ENCODE data around the gene EVC2.
"Not testable (repeated sequence)": the region's sequence is repeated elsewhere in the genome, so short reads cannot be mapped to it uniquely, and the experiment has no call there.

Gene EVC2

DNA sequence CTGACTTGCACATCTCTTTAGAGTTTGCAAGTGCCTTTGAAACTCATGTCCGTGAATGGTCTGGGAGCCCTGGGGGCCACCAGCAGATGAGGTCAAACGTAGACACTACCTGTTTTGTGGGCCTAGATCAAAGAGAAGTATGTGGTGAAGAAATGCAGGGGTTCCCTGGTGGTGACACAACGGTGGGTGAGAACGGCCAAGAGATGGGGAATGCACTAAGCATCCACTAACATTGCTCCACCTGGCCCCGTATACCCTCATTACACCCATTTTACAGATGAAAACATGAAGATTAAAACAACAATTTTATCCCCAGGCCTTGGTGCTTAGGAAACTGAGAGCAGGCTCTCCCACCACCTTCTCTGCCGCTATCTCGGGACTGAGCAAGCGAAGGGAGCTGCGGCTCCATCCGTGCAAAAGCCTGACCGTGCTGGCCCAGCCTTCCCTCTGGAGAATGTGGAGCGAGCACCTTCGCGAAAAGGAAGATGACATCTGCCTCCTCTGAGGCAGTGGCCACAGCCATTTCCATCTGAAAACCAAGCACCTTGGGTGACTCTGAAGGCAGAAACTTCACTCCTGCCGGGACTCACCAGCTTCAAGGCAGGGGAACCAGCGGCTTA, 91.9 kb downstream of the EVC2 start:
- TF ChIP-seq, protein P1, sequence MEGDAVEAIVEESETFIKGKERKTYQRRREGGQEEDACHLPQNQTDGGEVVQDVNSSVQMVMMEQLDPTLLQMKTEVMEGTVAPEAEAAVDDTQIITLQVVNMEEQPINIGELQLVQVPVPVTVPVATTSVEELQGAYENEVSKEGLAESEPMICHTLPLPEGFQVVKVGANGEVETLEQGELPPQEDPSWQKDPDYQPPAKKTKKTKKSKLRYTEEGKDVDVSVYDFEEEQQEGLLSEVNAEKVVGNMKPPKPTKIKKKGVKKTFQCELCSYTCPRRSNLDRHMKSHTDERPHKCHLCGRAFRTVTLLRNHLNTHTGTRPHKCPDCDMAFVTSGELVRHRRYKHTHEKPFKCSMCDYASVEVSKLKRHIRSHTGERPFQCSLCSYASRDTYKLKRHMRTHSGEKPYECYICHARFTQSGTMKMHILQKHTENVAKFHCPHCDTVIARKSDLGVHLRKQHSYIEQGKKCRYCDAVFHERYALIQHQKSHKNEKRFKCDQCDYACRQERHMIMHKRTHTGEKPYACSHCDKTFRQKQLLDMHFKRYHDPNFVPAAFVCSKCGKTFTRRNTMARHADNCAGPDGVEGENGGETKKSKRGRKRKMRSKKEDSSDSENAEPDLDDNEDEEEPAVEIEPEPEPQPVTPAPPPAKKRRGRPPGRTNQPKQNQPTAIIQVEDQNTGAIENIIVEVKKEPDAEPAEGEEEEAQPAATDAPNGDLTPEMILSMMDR (IDR thresholded peaks at IDR 0.05): no peak
- TF ChIP-seq ZFX (IDR thresholded peaks at IDR 0.05; ENCODE audit: borderline replicate concordance): no peak
- H3K27ac ChIP-seq: no peak overlapping the region

DNA sequence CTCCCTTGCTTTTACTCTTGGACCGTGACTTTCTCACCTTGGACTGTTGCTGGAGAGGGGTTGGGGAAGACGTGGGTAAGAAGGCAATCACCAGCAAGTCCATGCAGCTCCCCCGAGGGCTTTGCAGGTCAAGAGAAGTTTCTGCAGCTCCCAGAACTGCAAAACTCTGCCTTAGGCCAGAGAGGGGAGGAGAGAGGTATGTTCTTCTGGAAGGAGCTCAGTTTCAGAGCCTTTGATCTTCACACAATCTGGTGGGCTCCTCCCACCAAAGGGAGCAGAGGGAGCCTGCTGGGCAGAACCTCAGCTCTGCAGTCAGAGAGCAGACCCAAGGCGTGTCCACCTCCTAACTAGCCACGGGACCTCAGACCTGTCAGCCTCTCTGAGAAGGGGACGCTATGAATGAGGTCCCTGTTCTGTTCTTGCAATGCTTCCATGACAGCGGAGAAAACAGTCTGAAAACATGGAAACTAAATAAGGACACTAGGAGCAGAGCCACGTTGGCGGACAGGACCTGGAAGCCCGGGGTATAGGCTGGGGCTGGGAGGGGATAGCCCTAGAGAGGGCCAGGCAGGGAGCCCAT, 92.8 kb downstream of the EVC2 start:
- no peak overlapping the region for H3K27ac ChIP-seq
- no peak for TF ChIP-seq ZFX (IDR thresholded peaks at IDR 0.05; ENCODE audit: borderline replicate concordance)
- TF ChIP-seq, protein P1 (IDR thresholded peaks at IDR 0.05): no peak

DNA sequence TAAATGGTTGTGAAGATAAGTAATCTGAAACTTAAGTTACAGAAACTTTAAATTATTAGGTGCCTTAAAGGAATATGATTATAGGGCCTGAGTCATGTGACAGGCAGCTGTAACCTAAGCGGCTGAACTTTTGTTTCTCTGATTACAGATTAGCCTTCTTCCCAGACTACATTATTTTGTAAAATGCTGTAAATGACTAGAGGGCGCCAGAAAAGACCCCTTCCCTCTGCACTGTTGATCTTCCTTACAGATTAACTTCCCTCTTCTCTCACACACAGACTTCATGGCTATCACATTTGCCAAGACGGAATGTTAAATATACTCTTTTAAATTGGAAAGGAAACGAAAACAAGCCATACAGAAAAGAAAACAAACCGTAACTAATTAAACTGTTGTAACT, 96.6 kb downstream of the EVC2 start:
- no peak overlapping the region for H3K27ac ChIP-seq
- TF ChIP-seq, protein P1 (IDR thresholded peaks at IDR 0.05): no peak
- TF ChIP-seq ZFX (IDR thresholded peaks at IDR 0.05; ENCODE audit: borderline replicate concordance): no peak

GRCh38 chr4:5609306-5610007, 98.9 kb downstream of the EVC2 start:
- TF ChIP-seq, protein P1 (IDR thresholded peaks at IDR 0.05): no peak
- no peak for TF ChIP-seq ZFX (IDR thresholded peaks at IDR 0.05; ENCODE audit: borderline replicate concordance)

DNA sequence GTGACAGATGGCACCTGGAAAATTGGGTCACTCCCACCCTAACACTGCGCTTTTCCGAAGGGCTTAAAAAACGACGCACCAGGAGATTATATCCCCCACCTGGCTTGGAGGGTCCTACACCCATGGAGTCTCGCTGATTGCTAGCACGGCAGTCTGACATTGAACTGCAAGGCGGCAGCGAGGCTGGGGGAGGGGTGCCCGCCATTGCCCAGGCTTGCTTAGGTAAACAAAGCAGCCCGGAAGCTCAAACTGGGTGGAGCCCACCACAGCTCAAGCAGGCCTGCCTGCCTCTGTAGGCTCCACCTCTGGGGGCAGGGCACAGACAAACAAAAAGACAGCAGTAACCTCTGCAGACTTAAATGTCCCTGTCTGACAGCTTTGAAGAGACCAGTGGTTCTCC, 114.5 kb downstream of the EVC2 start:
- H3K27ac ChIP-seq: not testable (repeated sequence)

More at GRCh38 chr4:5609306-5610007, 98.9 kb downstream of the EVC2 start:
- H3K27ac ChIP-seq: no peak overlapping the region

- TF ChIP-seq, protein P1 (IDR thresholded peaks at IDR 0.05): no peak
- no peak for TF ChIP-seq ZFX (IDR thresholded peaks at IDR 0.05; ENCODE audit: borderline replicate concordance)
- no peak overlapping the region for H3K27ac ChIP-seq
Measured at GRCh38 chr4:5592272-5592671, 116.1 kb downstream of the EVC2 start.

- TF ChIP-seq ZFX (IDR thresholded peaks at IDR 0.05; ENCODE audit: borderline replicate concordance): no peak
- TF ChIP-seq, protein P1 (IDR thresholded peaks at IDR 0.05): no peak
- no peak overlapping the region for H3K27ac ChIP-seq
Measured at GRCh38 chr4:5589495-5589894, 118.9 kb downstream of the EVC2 start.

Data from 22Rv1 (cell line).